HG03108 (cell line): ENCODE measurements around the gene PLEKHG4B.
"Not testable (repeated sequence)": the region's sequence is repeated elsewhere in the genome, so short reads cannot be mapped to it uniquely, and the experiment has no call there.

ENCODE experiments used
- ATAC-seq: cut with Tn5 transposase; IDR thresholded peaks from one replicate; pipeline ENCODE4 v1.9.1; 2021; ENCODE audit warnings: moderate library complexity; ENCODE audit not compliant: unreplicated experiment

PLEKHG4B gene

GRCh38 chr5:91556-92263, at the start of gene PLEKHG4B:
Gene PLEKHG4B, plus strand, starts transcription at chr5:92168. Its CDS starts 64 bp downstream, at chr5:92232.
- no peak for ATAC-seq

GRCh38 chr5:42250-42649, 49.7 kb upstream of the PLEKHG4B start:
- ATAC-seq, result no peak

GRCh38 chr5:48192-48591, 43.8 kb upstream of the PLEKHG4B start:
- ATAC-seq, result no peak

GRCh38 chr5:49530-49929, 42.4 kb upstream of the PLEKHG4B start:
- not testable (repeated sequence) for ATAC-seq

- ATAC-seq, result no peak
Observed at GRCh38 chr5:49953-50544, 41.9 kb upstream of the PLEKHG4B start.

- no peak for ATAC-seq
Observed at GRCh38 chr5:50724-51499, 41.1 kb upstream of the PLEKHG4B start.

GRCh38 chr5:51500-51823, 40.5 kb upstream of the PLEKHG4B start:
- ATAC-seq, result no peak

GRCh38 chr5:53381-54174, 38.4 kb upstream of the PLEKHG4B start:
- ATAC-seq, result no peak

GRCh38 chr5:54175-54730, 37.7 kb upstream of the PLEKHG4B start:
- no peak for ATAC-seq

- ATAC-seq, result no peak
Observed at GRCh38 chr5:54876-55569, 36.9 kb upstream of the PLEKHG4B start.

- ATAC-seq, result no peak
Observed at GRCh38 chr5:56561-57290, 35.2 kb upstream of the PLEKHG4B start.

- not testable (repeated sequence) for ATAC-seq
Observed at GRCh38 chr5:60250-60649, 31.7 kb upstream of the PLEKHG4B start.

GRCh38 chr5:70440-70839, 21.5 kb upstream of the PLEKHG4B start:
- ATAC-seq, result no peak

GRCh38 chr5:72316-73180, 19.4 kb upstream of the PLEKHG4B start:
- ATAC-seq, result not testable (repeated sequence)

GRCh38 chr5:73181-73447, 18.9 kb upstream of the PLEKHG4B start:
- ATAC-seq, result not testable (repeated sequence)

- no peak for ATAC-seq
Observed at GRCh38 chr5:73768-74502, 18.0 kb upstream of the PLEKHG4B start.

GRCh38 chr5:74503-75109, 17.4 kb upstream of the PLEKHG4B start:
- ATAC-seq, result no peak
